Measurements from ENCODE around the gene DYNC1I1. TPM values are rescaled to one million over a fixed set of nuclear protein-coding genes. Genes with fewer than 3 reads are reported as not detected.

DYNC1I1 gene
- total and polyA plus RNA-seq, 2 donors (not counting 3 experiments of a cell fraction or from before 2014, with no cell fraction given) = 1.8 to 3.6 TPM

GRCh38 chr7:95906851-95907250 lies 134.5 kb downstream of the DYNC1I1 start:
- no peak for TF ChIP-seq CTCF (IDR thresholded peaks at IDR 0.05; ENCODE audit: extremely low read depth in 1 of 2, insufficient read depth in 1 of 2, low read depth in 1 of 2, low read length in 2 of 2)
- TF ChIP-seq POLR2A (IDR thresholded peaks at IDR 0.05; ENCODE audit: low read depth, low read length) = no peak
- no peak for TF ChIP-seq EZH2 (IDR thresholded peaks at IDR 0.05; ENCODE audit: borderline replicate concordance, low read depth, low read length, severe bottlenecking)
- TF ChIP-seq FOS (IDR thresholded peaks at IDR 0.05; ENCODE audit: borderline replicate concordance, insufficient read depth, low read length) = no peak
- no peak for TF ChIP-seq POLR2AphosphoS5 (IDR thresholded peaks at IDR 0.05; ENCODE audit: insufficient read depth, low read depth, low read length)
- no peak for TF ChIP-seq MYC (IDR thresholded peaks at IDR 0.05; ENCODE audit: low read depth, low read length)
- TF ChIP-seq JUN (IDR thresholded peaks at IDR 0.05; ENCODE audit: borderline replicate concordance, insufficient read depth, insufficient read length, low read depth) = no peak
- no peak for TF ChIP-seq GATA2 (IDR thresholded peaks at IDR 0.05; ENCODE audit: insufficient read depth, insufficient read length, low read depth, low read length)
- no peak for TF ChIP-seq MAX (IDR thresholded peaks at IDR 0.05; ENCODE audit: insufficient read depth, insufficient read length)
- H2AFZ ChIP-seq (ENCODE audit: low read depth, low read length) = no peak overlapping the region
- intact Hi-C loops (cut with micrococcal nuclease) = no loop called here
- no peak overlapping the region for H3K9ac ChIP-seq (replicated peaks; ENCODE audit: extremely low read depth, insufficient read depth, low read length)
- H3K27me3 ChIP-seq (ENCODE audit: control insufficient read depth in 2 of 2, insufficient read depth in 2 of 2, low read length in 2 of 2) = peaks cover 3 to 13% of the 10 kb centered on the region in 2 experiments
- ChIA-PET POLR2A (no interaction called here), CTCF (interaction anchor here (1.0 to 2.1 kb wide), 4 partner anchors 9 to 1121 kb away, joined by 3 to 9 read pairs (median 4); no protein-coding TSS in a partner anchor)
- BruUV-seq (replicated peaks) = no TSS peak
- no peaks in the 10 kb centered on the region for H3K9me1 ChIP-seq (replicated peaks; ENCODE audit: control insufficient read depth, extremely low read depth, insufficient read depth, low read length)
- no peak overlapping the region for H3K4me3 ChIP-seq (replicated peaks in 1 of 3; ENCODE audit: insufficient read depth in 1 of 3, low read depth in 1 of 3, low read length in 3 of 3)
- dilution Hi-C loops (cut with MboI; ENCODE audit: extremely low pct_ligation_motif_present, low sequenced_read_pairs) = no loop called here
- H3K36me3 ChIP-seq (ENCODE audit: control insufficient read depth in 2 of 2, extremely low read depth in 1 of 2, insufficient read depth in 2 of 2, low read length in 2 of 2) = no peaks in the 10 kb centered on the region
- H3K4me1 ChIP-seq (ENCODE audit: control insufficient read depth, extremely low read depth, insufficient read depth, low read length) = no peaks in the 10 kb centered on the region
- no peaks in the 10 kb centered on the region for H3K79me2 ChIP-seq (ENCODE audit: control insufficient read depth, insufficient read depth, low read length)
- no peak for FAIRE-seq
- DNase-seq (ENCODE audit: low read depth, low spot score) = no peak
- no peak overlapping the region for H3K27ac ChIP-seq (ENCODE audit: insufficient read depth, low read depth, low read length)
- H3K4me2 ChIP-seq (ENCODE audit: insufficient read depth, low read length) = no peak overlapping the region
- no peaks in the 10 kb centered on the region for H4K20me1 ChIP-seq (replicated peaks; ENCODE audit: control insufficient read depth, extremely low read depth, insufficient read depth, low read length)
- H3K9me3 ChIP-seq (replicated peaks; ENCODE audit: control insufficient read depth, insufficient read depth, low read length) = no peaks in the 10 kb centered on the region
